ENCODE measurements around the gene GRID2. TPM values are rescaled to one million over a fixed set of nuclear protein-coding genes. Genes with fewer than 3 reads are reported as not detected.

Gene GRID2
- polyA plus RNA-seq, 1 donor from 2014 or later: 14.9 TPM

- Histone ChIP-seq H3F3A (ENCODE audit: insufficient read depth, low read length, poor library complexity, severe bottlenecking) (no peaks in the 10 kb centered on the region), H3K27ac (ENCODE audit: low read length) (no peak overlapping the region), H3K9me2 (ENCODE audit: insufficient read depth, low read length) (no peaks in the 10 kb centered on the region), H3K36me3 (ENCODE audit: insufficient read depth, low read length) (no peaks in the 10 kb centered on the region), H4K20me1 (ENCODE audit: insufficient read depth) (no peaks in the 10 kb centered on the region), H3K9ac (ENCODE audit: low read length) (no peak overlapping the region), H2AFZ (ENCODE audit: low read depth, low read length) (no peak overlapping the region), H3K9me3 (ENCODE audit: low read length) (no peaks in the 10 kb centered on the region), H3K4me3 (ENCODE audit: low read length) (no peak overlapping the region), H3K27me3 (ENCODE audit: insufficient read depth, low read depth, low read length) (no peaks in the 10 kb centered on the region), H3K79me2 (replicated peaks; ENCODE audit: insufficient read depth, low read length) (no peaks in the 10 kb centered on the region), H3K4me2 (ENCODE audit: low read length) (no peak overlapping the region)
- TF ChIP-seq POLR2AphosphoS5 (IDR thresholded peaks at IDR 0.05) (no peak), EZH2 (IDR thresholded peaks at IDR 0.05; ENCODE audit: borderline replicate concordance, insufficient read depth, low read length, poor library complexity, severe bottlenecking) (no peak), TAF1 (IDR thresholded peaks at IDR 0.05; ENCODE audit: low read depth) (no peak)
Observed at GRCh38 chr4:93132631-93133030, 828.9 kb downstream of the GRID2 start.

- Histone ChIP-seq H3K9ac (ENCODE audit: low read length) (no peak overlapping the region), H3K4me3 (ENCODE audit: low read length) (no peak overlapping the region), H3K79me2 (replicated peaks; ENCODE audit: insufficient read depth, low read length) (no peaks in the 10 kb centered on the region), H3K27me3 (ENCODE audit: insufficient read depth, low read depth, low read length) (no peaks in the 10 kb centered on the region), H4K20me1 (ENCODE audit: insufficient read depth) (no peaks in the 10 kb centered on the region), H3K9me3 (ENCODE audit: low read length) (no peaks in the 10 kb centered on the region), H3K9me2 (ENCODE audit: insufficient read depth, low read length) (no peaks in the 10 kb centered on the region), H3F3A (ENCODE audit: insufficient read depth, low read length, poor library complexity, severe bottlenecking) (no peaks in the 10 kb centered on the region), H2AFZ (ENCODE audit: low read depth, low read length) (no peak overlapping the region), H3K36me3 (ENCODE audit: insufficient read depth, low read length) (no peaks in the 10 kb centered on the region), H3K27ac (ENCODE audit: low read length) (no peak overlapping the region), H3K4me2 (ENCODE audit: low read length) (no peak overlapping the region)
- TF ChIP-seq REST (IDR thresholded peaks at IDR 0.05; ENCODE audit: borderline replicate concordance) (no peak), EZH2 (IDR thresholded peaks at IDR 0.05; ENCODE audit: borderline replicate concordance, insufficient read depth, low read length, poor library complexity, severe bottlenecking) (no peak), POLR2AphosphoS5 (IDR thresholded peaks at IDR 0.05) (no peak), SMC3 (conservative IDR thresholded peaks at IDR 0.05; ENCODE audit: poor library complexity) (no peak), RAD21 (conservative IDR thresholded peaks at IDR 0.05) (no peak), CTCF (IDR thresholded peaks at IDR 0.05; ENCODE audit: poor library complexity, severe bottlenecking) (no peak), EP300 (conservative IDR thresholded peaks at IDR 0.05; ENCODE audit: poor library complexity, severe bottlenecking) (no peak), MXI1 (conservative IDR thresholded peaks at IDR 0.05; ENCODE audit: poor library complexity, severe bottlenecking) (no peak), TAF1 (IDR thresholded peaks at IDR 0.05; ENCODE audit: low read depth) (no peak)
Observed at GRCh38 chr4:93139118-93139517, 835.4 kb downstream of the GRID2 start.

DNA sequence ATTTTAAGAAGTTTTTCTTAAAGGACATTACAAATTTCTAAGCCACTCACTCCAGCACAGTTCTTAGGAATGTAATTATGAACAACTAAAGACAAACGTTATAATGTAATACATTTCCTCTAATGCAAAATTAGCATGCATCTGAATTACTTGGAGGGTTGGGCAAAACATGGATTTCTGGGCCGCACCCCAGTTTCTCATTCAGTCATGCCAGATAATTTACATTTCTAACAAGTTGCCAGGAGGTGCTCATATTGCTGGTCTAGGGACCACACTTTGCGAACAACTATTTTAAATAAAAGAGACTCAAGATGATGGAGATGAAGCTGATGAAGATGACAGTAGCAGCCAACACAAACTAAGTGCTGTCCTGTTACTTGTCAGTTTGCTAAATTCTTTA is 840.1 kb downstream of the GRID2 start:
- Histone ChIP-seq H2AFZ (ENCODE audit: low read depth, low read length) (no peak overlapping the region), H3K9me2 (ENCODE audit: insufficient read depth, low read length) (no peaks in the 10 kb centered on the region)
- no peak for TF ChIP-seq EZH2 (IDR thresholded peaks at IDR 0.05; ENCODE audit: borderline replicate concordance, insufficient read depth, low read length, poor library complexity, severe bottlenecking)
- TF ChIP-seq EP300 (conservative IDR thresholded peaks at IDR 0.05; ENCODE audit: poor library complexity, severe bottlenecking): no peak
- TF ChIP-seq SMC3 (conservative IDR thresholded peaks at IDR 0.05; ENCODE audit: poor library complexity): no peak
- no peak for TF ChIP-seq TAF1 (IDR thresholded peaks at IDR 0.05; ENCODE audit: low read depth)
- no peak for TF ChIP-seq CTCF (IDR thresholded peaks at IDR 0.05; ENCODE audit: poor library complexity, severe bottlenecking)
- TF ChIP-seq REST (IDR thresholded peaks at IDR 0.05; ENCODE audit: borderline replicate concordance): no peak
- TF ChIP-seq POLR2AphosphoS5 (IDR thresholded peaks at IDR 0.05): no peak
- no peak for TF ChIP-seq RAD21 (conservative IDR thresholded peaks at IDR 0.05)

More for the DNA sequence above, 840.1 kb downstream of the GRID2 start:
- Histone ChIP-seq H3K79me2 (replicated peaks; ENCODE audit: insufficient read depth, low read length) (no peaks in the 10 kb centered on the region), H3K36me3 (ENCODE audit: insufficient read depth, low read length) (no peaks in the 10 kb centered on the region), H3F3A (ENCODE audit: insufficient read depth, low read length, poor library complexity, severe bottlenecking) (no peaks in the 10 kb centered on the region), H3K27ac (ENCODE audit: low read length) (no peak overlapping the region), H3K9ac (ENCODE audit: low read length) (no peak overlapping the region), H3K4me2 (ENCODE audit: low read length) (no peak overlapping the region), H3K27me3 (ENCODE audit: insufficient read depth, low read depth, low read length) (no peaks in the 10 kb centered on the region), H3K4me3 (ENCODE audit: low read length) (no peak overlapping the region), H4K20me1 (ENCODE audit: insufficient read depth) (no peaks in the 10 kb centered on the region), H3K9me3 (ENCODE audit: low read length) (no peaks in the 10 kb centered on the region)

Data from neural cell (in vitro differentiated cells).